HG02588 (cell line): ENCODE results near the gene RMDN2.

Experiments used
- ATAC-seq: cut with Tn5 transposase; IDR thresholded peaks from one replicate; pipeline ENCODE4 v1.9.1; 2021; ENCODE audit warnings: mild to moderate bottlenecking, moderate library complexity; ENCODE audit not compliant: unreplicated experiment

Gene RMDN2, protein sequence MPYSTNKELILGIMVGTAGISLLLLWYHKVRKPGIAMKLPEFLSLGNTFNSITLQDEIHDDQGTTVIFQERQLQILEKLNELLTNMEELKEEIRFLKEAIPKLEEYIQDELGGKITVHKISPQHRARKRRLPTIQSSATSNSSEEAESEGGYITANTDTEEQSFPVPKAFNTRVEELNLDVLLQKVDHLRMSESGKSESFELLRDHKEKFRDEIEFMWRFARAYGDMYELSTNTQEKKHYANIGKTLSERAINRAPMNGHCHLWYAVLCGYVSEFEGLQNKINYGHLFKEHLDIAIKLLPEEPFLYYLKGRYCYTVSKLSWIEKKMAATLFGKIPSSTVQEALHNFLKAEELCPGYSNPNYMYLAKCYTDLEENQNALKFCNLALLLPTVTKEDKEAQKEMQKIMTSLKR

DNA sequence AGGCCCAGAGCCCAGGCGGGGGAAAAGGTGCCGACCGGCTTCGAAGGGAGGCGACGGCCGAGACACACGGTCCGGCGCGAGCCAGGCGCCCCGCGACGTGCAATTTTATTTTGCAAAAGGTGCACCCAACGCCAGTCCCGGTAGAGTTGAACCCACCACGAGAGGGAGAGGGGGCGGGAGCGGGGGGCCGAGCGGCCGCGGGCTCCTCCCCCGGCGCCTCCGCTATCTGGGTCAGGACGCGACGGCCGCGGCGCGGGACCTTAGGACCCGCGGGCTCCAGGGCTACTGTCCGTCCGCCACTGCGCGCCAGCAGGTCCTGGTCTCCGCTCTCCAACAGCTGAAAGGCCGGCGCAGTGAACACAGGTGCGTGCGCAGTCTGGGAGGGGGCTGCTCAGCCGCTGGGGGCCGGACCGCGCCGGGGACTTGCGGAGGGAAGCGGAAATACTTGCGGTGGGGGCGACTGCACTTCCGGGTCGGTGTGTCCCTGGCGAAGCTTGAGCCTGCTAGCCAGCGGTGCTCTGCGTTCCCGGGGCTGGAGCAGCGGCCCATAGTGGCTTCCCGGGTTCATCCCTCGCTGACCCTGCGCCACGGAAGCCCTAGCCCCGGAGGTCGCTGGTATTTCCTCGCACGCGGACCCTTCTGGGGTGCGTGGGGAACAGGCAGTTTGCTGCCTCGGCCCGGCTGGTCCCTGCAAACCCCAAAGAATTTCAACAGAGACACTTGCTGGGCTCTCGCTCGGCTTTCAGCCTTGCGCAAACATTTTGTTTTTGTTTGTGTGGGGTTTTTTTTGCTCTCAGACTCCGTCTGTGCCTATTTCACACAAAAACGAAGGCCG lies at the start of gene RMDN2:
Gene RMDN2 (plus strand): TSS at position 225 of the 835 bp plus-strand sequence. CDS start 3,991 bp downstream, outside the sequence.
- peak; percentile 92 for ATAC-seq

DNA sequence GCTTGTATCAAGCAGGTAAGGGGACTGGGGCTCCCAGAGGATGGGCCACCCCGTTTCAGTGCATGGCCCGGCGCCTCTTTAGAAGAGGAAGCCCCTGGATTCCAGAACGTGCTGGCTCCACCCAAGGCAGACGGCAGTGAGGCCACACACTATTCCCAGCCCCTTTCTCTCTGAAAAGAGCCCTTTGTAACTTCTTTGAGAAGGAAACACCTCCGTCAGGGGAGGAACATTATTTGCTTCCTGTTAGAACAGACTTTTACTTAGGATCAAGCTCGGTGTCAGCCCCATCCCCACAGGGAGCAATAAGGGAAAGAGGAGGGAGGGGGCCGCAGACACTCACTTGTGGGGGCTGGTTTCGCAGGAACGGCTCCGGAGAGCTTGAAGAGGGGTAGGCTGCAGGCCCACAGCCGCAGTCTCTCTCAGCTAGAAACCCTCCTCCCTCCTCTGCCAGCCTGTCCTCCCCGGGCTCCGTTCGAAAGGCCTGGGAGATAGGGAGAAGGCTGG lies 49.6 kb upstream of the RMDN2 start:
- no peak for ATAC-seq

DNA sequence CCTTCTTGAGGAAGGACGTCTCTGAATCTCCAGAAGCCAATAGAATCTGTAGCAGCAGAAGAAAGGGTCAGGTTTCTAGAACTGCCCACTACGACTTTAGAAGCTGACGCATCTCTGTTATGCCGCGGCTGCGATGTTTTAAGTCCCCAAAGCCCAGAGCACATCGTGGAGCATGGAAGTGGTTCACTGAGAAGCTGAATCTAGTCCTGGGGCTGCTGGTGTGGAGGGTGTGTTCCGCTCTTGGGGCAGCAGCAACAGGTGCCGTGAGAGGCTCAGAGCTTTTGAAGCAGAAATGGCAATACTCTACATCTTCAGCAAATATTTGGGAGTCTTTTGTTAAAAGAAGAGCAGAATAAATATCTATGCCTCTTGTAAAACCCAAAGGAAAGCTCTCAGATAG lies 48.9 kb upstream of the RMDN2 start:
- no peak for ATAC-seq

DNA sequence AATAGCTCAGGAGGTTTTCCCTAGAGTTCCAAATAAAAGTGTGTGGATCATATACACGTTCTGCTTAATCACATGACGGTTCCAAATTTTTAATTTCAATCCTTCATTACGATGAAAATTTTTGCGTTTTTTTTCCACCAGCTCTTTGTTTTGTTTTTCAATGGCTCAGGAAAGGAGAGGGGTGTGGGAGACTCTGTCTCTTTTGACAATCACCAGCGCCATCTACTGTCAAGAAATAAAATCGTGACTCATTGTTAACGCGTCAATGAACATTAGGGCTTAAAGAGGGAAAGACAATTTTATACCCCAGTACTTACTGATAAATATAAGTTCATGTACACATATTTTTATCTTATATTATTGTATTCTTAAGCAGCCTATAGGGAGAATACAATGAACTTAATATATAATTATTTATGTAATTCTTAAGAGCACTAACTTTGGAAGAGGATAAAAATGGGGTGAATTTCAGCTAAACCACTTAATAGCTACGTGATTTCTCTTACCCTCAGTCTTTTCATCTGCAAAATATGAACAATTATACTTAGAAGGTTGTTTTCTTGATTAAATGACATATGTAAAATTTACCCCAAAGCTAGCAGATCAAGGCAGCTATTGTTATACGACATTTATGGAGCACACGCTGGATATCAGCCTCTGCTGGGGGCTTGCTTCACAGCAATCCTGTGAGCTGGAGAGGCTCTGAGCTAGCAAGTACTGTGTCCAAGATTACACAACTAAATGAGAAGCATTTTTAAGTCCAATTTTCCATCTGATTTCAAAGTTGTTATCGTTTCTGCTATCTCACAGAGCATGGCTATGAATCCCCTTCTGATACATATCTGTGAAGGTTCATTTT lies 47.4 kb upstream of the RMDN2 start:
- ATAC-seq = no peak

DNA sequence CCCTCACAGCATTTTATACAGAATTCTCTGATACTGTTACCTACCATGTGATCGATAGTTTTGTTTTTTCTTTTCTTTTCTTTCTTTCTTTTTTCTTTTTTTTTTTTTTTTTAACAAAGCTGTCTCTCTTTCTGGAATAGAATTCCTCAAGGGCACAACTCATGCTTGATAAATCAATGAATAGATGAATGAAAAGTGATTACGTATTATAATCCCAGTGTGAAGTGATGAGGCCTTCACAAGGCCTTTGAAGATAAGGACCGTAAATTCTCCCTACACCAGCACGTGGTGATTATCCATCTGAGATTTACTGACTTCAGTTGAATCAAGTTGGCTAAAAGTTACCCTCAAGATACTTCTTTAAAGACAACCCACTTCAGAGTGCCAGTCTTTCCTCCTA lies 46.6 kb upstream of the RMDN2 start:
- no peak for ATAC-seq

DNA sequence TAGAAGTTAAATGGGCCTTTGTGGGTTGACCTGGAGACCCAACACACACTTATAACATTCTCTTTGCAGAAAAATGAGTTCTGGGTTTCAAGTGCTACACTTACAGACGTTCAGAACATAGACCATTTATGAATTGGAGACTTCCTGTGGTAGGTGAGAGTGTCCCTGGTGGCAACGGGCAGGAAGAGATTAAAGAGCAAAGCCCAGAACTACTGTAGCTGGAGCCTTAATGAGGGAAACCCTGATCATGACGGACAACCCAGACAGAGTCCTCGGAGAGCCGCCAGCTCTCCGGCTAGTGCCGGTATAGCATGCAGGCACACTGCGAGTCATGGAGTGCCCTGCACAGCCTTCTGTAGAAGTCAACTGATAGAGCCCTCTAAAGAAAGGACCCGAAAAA lies 44.5 kb upstream of the RMDN2 start:
- ATAC-seq = no peak

DNA sequence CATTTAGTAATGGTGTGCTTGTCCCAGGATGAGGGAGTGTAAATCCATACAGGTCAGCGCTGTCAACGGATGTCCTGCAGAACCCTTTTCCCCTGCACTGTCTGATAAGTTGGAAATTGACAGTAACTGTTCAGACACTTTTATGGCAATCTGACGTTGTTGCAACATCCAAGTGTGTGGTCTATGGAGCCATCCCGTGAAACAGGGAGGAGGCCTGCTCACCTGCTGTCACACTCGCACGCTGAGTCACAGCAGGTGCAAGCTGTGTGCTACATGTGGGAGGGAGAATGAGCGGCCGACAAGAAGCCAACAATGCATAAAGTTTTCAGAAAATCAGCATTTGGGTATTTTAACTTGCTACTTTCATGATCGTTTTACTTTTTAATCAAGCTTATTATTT lies 43.7 kb upstream of the RMDN2 start:
- no peak for ATAC-seq

DNA sequence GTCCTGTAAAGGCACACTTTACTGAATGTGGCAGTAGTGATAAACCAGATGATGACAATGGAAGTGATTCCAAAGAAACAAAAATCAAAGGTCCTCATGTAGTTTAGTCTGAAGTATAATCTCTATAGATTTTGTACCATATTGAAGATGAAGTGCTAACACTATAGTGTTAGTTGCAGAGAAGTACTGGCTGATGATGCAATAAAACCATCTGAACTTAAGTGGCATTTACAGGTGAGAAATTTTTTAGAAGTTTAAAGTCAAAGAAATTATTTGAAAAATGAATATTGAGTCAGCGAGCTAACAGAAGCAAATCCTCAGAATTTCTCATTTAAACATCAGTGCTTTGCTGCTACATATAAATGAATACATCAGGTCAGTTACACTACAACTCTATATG lies 43.1 kb upstream of the RMDN2 start:
- ATAC-seq = no peak

DNA sequence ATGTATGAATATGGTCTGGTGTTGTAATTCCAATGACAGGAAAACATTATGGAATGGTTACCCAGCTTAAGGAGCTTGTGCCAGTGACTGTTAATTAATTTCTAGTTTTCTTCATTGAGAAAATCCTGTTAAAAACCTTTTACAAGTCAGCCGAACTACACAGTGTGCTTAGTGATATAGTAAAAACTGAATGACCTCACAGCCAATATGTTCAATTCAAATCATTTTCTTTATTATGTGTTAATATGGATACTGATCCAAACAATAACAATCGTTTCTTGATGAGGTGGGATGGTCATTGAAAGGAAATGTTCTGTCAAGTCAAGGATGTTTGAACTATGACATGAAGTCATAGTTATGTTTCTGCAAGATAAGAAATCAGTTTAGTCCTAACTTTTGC lies 41.6 kb upstream of the RMDN2 start:
- ATAC-seq = no peak

DNA sequence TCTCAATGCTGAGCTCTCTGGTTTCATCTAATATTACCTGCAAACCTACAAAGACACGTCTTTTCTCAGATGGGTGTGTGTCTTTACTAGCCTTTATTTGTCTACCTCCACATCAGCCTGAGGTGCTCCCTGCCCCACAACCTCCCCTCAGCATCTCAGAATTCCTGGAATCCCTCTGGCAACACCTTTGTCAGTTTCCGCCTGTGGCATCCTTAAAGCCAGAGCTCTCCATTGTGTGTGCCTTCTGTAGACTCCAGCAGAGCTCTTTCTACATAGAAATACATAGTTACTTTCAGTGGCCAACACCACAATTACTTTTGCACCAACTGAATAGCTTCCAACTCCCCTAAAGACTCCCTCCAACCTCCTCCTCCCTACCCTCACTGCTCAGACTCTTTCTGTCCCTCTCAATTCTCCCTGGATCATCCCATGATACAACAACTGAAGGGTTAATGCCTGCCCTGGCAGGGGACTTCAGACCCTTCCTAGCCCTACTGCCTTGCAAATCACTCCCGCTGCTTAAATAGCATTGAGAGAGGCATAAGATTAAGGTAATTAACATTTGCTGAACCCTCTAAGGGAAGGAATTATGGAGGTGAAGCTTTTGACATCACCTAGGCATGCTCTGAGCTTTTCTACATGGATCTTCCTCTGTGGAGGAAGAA lies 39.6 kb upstream of the RMDN2 start:
- no peak for ATAC-seq

DNA sequence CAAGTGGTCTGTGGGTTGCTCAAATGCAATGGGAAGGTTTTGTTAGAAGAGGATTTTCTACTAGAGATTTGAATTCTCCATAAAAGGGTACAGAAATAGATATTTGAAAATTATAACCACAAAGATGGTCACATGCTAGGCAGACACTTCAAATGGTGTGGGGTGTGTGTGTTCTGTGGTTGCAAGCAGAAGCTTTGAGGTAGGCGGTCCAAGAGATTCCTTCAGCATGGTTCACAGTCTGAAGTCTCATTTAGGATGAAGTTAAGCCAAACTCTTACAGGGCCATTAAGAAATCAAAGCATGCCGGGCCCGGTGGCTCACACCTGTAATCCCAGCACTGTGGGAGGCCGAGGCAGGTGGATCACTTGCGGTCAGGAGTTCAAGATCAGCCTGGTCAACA lies 38.3 kb upstream of the RMDN2 start:
- no peak for ATAC-seq

DNA sequence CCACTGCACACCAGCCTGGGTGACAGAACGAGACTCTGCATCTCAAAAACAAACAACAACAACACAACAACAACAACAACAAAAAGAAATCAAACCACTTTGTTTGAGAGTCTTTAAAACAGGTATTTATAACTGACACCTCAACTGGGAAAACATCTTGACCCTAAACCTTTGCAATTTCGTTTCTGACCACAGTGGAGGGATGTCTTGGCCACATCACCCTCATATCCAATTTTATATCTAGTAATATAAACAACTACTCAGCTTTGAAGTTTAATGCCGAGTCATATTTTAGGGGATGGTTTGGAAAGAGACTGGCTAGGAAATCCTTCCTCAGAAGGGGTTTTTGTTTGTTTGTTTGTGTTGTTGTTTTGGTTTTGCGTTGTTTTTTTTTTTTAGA lies 37.8 kb upstream of the RMDN2 start:
- ATAC-seq = no peak

DNA sequence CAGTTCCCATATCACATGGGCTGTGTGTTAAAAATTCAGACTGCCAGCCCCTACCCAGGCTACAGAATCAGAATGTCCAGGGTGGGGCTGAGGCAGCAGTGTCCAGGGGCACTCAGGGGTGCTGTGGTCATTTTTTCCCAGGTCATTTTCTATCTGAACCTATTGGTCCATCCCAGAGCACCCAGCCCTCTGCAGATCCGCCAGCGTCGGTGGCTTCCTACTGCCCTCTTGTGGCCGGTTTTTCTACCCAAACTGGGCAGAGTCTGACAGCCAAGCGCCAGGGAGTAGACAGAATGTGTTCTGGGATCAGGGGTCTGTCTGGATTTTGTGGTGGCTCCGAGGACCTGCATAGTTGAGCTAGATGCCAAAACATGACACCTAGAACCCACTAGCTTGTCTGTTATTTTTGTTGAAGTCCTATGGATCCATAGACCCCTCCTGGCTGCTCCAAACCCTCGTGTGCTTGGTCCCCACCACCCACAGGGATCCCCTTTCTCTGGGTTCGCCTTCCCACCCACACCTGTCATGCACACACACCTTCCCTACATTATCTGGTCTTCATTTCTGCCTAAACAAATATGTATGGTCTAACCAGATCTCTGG lies 34.1 kb upstream of the RMDN2 start:
- ATAC-seq = no peak

DNA sequence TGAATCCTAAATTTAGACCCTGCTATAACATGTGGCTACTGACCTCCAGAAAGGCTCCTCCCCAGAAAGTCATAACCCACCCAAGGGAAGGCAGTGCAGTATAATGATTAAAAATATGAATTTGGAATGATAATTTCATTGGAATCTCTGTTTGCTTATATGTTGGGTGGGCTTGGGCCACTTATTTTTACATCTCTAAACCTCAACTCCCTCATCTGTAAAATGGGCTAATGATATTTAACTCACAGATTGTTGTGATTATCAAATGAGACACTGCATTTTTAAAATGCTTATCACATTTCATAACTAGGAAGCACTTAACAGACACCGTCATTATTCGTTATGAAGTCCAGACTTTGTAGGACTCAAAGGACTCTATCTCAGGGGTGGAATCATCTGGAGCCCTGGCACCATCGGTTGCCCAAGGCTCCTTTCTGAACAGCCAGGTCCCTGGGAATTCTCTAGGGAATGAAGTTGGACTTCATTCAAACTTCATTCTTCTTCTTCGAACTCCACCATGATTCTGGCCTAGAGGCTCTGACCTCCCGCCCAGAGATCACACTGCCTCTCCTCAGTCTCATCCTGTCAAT lies 33.1 kb upstream of the RMDN2 start:
- no peak for ATAC-seq

DNA sequence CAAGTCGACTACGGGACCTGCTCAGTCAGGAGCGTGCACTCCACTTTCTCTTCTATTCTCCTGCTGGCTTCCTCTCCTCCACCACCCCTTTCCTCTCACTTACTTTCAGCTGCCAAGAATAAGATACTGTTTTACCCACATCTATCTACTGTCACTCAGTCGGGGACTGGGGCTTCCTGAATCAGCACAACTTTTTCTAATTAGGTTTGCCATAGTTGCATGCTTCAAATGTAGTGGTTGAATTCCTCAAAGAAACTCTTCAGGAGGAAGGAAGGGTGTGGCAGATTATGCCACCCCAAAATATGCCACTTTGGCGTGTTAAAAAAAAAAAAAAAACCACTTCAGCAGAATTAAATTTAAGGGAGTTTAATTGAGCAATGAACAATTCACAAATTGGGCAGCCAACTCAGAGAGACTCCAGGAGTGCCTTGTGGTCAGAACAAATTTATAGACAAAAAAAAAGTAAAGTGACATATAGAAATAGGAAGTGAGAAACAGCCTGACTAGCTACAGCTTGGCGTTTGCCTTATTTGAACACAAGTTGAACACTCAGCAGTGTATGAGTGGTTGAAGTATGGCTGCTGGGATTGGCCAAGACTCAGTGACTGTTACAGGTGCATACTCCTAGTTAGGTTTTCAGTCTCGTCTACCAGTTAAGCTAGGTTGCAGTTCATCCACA lies 32.5 kb upstream of the RMDN2 start:
- peak; percentile 61 for ATAC-seq

DNA sequence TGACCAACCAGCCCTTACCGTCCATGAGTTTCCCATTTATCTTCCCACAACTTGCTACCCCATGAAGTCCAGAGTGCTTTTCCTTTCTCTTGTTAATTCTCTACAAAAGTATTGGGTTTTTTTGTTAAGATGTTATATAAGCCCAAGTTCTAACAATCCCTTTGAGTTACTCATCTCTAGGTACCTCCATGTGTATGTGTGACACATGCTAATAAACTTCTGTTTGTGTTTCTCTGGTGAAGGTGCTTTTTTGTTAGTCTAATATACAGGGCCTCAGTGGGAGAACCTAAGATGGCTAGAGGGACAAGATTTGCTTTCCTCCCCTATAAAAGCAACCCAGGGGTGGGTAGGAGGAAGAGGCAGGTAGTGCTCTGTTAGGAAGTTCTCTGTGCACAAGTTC lies 31.8 kb upstream of the RMDN2 start:
- ATAC-seq = no peak

DNA sequence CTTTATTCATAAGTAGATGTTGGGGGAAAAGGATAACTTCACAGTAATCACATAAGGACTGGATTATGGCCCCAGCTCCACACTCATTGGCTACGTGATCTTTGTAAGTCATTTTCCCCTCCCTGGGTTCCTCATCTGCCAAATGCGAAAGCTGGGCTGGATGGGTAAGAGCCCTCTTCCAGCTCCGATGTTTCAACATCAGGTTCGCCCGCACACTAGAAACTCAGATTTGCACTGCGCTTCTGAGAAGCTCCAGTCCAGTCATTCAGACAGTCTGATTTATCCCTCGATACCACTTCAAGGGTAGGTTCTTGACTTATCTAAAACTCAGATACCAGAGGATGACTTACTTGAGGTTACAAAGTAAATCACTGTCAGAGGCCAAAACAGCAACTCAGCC lies 31.0 kb upstream of the RMDN2 start:
- ATAC-seq = no peak

DNA sequence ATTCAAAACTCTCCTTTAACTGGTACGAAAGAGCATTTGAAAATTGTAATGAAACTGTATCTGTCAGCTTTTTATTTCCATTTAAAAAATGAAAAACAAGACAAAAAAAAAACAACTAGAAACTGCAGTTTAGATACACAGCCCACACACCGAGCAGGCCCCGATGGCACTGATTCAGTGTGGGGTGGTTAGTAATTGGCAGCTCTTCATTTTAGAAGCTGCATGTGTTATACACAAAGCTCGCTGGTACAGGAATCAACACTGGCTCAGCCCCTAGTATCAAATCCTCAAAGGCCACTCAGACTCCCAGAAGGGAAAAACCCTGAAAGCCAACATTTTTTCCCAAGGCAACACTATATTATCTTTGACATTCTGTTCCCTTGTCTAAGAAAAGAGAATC lies 30.5 kb upstream of the RMDN2 start:
- no peak for ATAC-seq

DNA sequence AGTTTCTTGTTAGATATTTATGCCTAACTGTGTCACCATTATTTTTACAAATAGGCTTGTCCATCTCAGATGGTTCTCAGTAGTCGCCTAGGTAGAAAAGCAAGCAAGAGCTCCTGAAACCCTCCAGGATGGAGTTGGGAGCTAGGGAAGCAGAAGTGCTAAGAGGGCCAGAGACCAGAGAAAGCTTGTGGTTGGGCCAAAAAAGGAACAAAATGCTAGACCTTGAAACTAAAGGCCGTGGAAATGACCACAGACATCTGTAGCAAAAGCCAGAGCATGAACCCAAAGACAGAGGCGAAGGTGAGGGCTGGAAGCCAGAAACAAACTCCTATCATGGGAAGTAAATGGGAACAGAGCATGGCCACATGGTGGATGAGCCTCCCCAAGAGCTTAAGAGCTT lies 29.9 kb upstream of the RMDN2 start:
- ATAC-seq = no peak
